ENCODE results near the gene GNG4. TPM values are rescaled to one million over a fixed set of nuclear protein-coding genes. Genes with fewer than 3 reads are reported as not detected.

Gene GNG4
- total and polyA plus RNA-seq, 10 of the 15 experiments (the other 5 are each of a cell fraction or from before 2014, with no cell fraction given): 0.03 to 0.15 (median 0.15) TPM; not detected in 7

- no peak for TF ChIP-seq ZBTB11 (CRISPR knock-in tag; IDR thresholded peaks at IDR 0.05)
- TF ChIP-seq NR2C1 (IDR thresholded peaks at IDR 0.05): no peak
- TF ChIP-seq, protein P1, sequence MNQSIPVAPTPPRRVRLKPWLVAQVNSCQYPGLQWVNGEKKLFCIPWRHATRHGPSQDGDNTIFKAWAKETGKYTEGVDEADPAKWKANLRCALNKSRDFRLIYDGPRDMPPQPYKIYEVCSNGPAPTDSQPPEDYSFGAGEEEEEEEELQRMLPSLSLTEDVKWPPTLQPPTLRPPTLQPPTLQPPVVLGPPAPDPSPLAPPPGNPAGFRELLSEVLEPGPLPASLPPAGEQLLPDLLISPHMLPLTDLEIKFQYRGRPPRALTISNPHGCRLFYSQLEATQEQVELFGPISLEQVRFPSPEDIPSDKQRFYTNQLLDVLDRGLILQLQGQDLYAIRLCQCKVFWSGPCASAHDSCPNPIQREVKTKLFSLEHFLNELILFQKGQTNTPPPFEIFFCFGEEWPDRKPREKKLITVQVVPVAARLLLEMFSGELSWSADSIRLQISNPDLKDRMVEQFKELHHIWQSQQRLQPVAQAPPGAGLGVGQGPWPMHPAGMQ (IDR thresholded peaks at IDR 0.05; ENCODE audit: borderline replicate concordance): no peak
- no peak for TF ChIP-seq PML (IDR thresholded peaks at IDR 0.05; ENCODE audit: low read length)
- TF ChIP-seq BCL3 (IDR thresholded peaks at IDR 0.05; ENCODE audit: borderline replicate concordance, insufficient read depth, low read depth, low read length, poor library complexity, severe bottlenecking): no peak
- TF ChIP-seq ETV6 (conservative IDR thresholded peaks at IDR 0.05 in 1 of 2, IDR thresholded peaks at IDR 0.05 in 1 of 2; ENCODE audit: borderline replicate concordance in 1 of 2, low read depth in 1 of 2): no peak
- TF ChIP-seq, protein P2, sequence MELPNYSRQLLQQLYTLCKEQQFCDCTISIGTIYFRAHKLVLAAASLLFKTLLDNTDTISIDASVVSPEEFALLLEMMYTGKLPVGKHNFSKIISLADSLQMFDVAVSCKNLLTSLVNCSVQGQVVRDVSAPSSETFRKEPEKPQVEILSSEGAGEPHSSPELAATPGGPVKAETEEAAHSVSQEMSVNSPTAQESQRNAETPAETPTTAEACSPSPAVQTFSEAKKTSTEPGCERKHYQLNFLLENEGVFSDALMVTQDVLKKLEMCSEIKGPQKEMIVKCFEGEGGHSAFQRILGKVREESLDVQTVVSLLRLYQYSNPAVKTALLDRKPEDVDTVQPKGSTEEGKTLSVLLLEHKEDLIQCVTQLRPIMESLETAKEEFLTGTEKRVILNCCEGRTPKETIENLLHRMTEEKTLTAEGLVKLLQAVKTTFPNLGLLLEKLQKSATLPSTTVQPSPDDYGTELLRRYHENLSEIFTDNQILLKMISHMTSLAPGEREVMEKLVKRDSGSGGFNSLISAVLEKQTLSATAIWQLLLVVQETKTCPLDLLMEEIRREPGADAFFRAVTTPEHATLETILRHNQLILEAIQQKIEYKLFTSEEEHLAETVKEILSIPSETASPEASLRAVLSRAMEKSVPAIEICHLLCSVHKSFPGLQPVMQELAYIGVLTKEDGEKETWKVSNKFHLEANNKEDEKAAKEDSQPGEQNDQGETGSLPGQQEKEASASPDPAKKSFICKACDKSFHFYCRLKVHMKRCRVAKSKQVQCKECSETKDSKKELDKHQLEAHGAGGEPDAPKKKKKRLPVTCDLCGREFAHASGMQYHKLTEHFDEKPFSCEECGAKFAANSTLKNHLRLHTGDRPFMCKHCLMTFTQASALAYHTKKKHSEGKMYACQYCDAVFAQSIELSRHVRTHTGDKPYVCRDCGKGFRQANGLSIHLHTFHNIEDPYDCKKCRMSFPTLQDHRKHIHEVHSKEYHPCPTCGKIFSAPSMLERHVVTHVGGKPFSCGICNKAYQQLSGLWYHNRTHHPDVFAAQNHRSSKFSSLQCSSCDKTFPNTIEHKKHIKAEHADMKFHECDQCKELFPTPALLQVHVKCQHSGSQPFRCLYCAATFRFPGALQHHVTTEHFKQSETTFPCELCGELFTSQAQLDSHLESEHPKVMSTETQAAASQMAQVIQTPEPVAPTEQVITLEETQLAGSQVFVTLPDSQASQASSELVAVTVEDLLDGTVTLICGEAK (IDR thresholded peaks at IDR 0.05; ENCODE audit: borderline replicate concordance): no peak
- TF ChIP-seq, protein P3, sequence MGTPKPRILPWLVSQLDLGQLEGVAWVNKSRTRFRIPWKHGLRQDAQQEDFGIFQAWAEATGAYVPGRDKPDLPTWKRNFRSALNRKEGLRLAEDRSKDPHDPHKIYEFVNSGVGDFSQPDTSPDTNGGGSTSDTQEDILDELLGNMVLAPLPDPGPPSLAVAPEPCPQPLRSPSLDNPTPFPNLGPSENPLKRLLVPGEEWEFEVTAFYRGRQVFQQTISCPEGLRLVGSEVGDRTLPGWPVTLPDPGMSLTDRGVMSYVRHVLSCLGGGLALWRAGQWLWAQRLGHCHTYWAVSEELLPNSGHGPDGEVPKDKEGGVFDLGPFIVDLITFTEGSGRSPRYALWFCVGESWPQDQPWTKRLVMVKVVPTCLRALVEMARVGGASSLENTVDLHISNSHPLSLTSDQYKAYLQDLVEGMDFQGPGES (IDR thresholded peaks at IDR 0.05): no peak
- TF ChIP-seq TAF1 (IDR thresholded peaks at IDR 0.05; ENCODE audit: borderline replicate concordance, low read depth, low read length): no peak
- no peak for TF ChIP-seq IKZF2 (IDR thresholded peaks at IDR 0.05)
- TF ChIP-seq, protein P4, sequence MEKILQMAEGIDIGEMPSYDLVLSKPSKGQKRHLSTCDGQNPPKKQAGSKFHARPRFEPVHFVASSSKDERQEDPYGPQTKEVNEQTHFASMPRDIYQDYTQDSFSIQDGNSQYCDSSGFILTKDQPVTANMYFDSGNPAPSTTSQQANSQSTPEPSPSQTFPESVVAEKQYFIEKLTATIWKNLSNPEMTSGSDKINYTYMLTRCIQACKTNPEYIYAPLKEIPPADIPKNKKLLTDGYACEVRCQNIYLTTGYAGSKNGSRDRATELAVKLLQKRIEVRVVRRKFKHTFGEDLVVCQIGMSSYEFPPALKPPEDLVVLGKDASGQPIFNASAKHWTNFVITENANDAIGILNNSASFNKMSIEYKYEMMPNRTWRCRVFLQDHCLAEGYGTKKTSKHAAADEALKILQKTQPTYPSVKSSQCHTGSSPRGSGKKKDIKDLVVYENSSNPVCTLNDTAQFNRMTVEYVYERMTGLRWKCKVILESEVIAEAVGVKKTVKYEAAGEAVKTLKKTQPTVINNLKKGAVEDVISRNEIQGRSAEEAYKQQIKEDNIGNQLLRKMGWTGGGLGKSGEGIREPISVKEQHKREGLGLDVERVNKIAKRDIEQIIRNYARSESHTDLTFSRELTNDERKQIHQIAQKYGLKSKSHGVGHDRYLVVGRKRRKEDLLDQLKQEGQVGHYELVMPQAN (conservative IDR thresholded peaks at IDR 0.05): no peak
- peak; percentile 40; the same call in 1 of the 2 replicates for TF ChIP-seq CREM (IDR thresholded peaks at IDR 0.05; ENCODE audit: low read depth)
These were observed 7.3 kb downstream of the GNG4 start (continued) for GRCh38 chr1:235642011-235642942.
